Testis (tissue), 3 donors: ENCODE data around the gene TMEM183A. TPM values are rescaled to one million over a fixed set of nuclear protein-coding genes. Genes with fewer than 3 reads are reported as not detected.
A peak's percentile ranks its signal among the peaks of the same experiment; 100 is the strongest.

Experiments
- DNase-seq: peaks from one replicate; pipeline ENCODE4 v3.0.0-alpha.2; 2019
- H3K27ac ChIP-seq, 2 donors: fragments of 200-600 bp; sonication (generic); one replicate each; pipeline ENCODE4 v1.5.1; 2019
- H3K27me3 ChIP-seq: fragments of 200-600 bp; sonication (generic); one replicate; pipeline ENCODE4 v1.5.1; 2019
- H3K36me3 ChIP-seq: fragments of 200-600 bp; sonication (generic); one replicate; pipeline ENCODE4 v1.5.1; 2017; ENCODE audit warnings: low read depth; ENCODE audit errors: missing control alignments
- H3K4me1 ChIP-seq: fragments of 200-600 bp; sonication (generic); one replicate; pipeline ENCODE4 v1.5.1; 2019
- H3K4me3 ChIP-seq, 2 donors: fragments of 200-600 bp; sonication (generic); one replicate each; pipeline ENCODE4 v1.5.1; 2017 to 2019
- H3K9me3 ChIP-seq: fragments of 200-600 bp; sonication (generic); one replicate; pipeline ENCODE4 v1.5.1; 2017
- POLR2A ChIP-seq: fragments of 450-650 bp; IDR thresholded peaks from one replicate; pipeline ENCODE4 v1.6.1; 2017; ENCODE audit warnings: antibody characterized with exemption, mild to moderate bottlenecking, moderate library complexity
- WGBS, 2 donors: methylation state at CpG; one replicate each; pipeline ENCODE4 v1.1.5; 2018; 5-methylcytosine and 5-hydroxymethylcytosine counted together
- intact Hi-C: fragments of 100-400 bp; cut with DNase I; formaldehyde crosslinking; loops from one replicate; pipeline ENCODE4 v1.15.1; 2023; ENCODE audit warnings: low total_unique reads
- polyA plus RNA-seq: library from polyadenylated mRNA; stranded (reverse); fragments of 350-450 nt; fragmentation: Illumina TruSeq; extraction: RNeasy Lipid Tissue Mini Kit (QIAGEN cat#74804); gene quantifications from one replicate; pipeline ENCODE4 v1.2.3, GENCODE V29; 2014; ENCODE audit warnings: low read depth, low replicate concordance; ENCODE audit not compliant: insufficient read depth
- total RNA-seq, 2 donors: library from RNA; depleted of rRNA; stranded (reverse); fragments of >200 nt; gene quantifications; one replicate each; pipeline ENCODE4 v1.2.3, GENCODE V29; 2016
- TF ChIP-seq, protein P1 (sequence below), 3 experiments: fragments of 450-650 bp in 2 of 3; fragments of 200-600 bp in 1 of 3; sonication (generic) in 1 of 3; IDR thresholded peaks; one replicate each; pipeline ENCODE4 v1.5.1; 2016 to 2019; ENCODE audit warnings: antibody characterized with exemption in 3 of 3, mild to moderate bottlenecking in 2 of 3, moderate library complexity in 1 of 3

Gene TMEM183A
- total and polyA plus RNA-seq, 3 donors from 2014 or later = 114 to 135 (median 129) TPM

DNA sequence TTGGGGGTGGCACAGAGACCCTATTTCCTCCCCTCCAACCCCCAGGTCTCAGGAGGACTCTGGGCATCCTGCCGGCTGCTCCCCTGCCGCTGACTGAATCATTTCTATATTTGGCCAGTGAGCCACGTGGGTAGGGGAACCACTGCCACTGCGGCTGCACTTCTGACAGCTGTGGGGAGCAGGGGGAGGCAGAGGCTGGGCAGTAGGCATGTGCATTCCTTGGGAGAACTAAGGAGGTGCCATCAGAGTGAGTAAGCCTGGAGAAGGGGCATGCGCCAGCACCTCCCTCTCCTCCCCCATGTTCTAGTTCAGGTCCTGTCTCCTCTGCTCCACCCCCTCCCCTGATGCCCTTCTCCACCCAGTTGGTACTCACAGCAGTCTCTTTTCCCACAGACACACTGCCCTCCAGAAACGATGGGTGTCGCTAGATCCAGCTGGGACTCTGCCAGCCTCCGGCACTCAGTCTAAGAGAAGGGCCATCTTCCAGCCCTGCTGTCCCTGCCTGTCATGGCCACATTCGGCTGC is 31.1 kb downstream of the TMEM183A start:
- peak; percentile 84 for DNase-seq
- H3K4me3 ChIP-seq = no peak overlapping the region
- 47 to 66% methylated on average over 8 to 9 of the region's 9 CpGs for WGBS, 2 donors

DNA sequence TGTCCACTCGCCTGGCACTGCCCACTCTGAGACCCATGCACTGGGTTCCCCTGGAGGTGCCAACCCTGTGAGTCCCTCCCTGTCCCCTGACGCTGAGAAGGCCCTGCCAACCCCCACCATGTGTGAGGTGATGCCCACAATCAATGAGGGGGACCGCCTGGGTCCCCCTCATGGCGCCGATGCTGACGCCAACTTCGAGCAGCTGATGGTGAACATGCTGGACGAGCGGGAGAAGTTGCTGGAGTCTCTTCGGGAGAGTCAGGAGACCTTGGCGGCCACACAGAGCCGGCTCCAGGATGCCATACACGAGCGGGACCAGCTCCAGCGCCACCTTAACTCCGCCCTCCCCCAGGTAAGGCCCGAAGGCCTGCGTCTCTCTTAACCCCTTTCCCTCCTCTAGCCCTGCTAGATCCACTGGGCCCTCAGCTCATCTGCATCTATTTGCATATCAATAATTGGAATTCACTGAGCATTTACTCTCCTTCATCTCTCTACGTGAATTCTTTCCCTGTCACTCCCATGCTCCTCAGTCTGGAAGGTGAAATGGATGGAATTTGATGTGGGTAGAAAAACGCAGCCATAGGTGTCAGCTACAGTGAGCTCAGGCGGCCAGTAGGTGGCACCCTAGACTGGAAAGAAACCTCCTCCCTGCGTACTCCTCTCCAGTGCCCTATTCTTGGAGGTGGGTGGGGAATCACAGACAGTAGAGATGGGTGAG is 31.9 kb downstream of the TMEM183A start:
- WGBS, 2 donors = 60 to 69% methylated on average over 14 to 21 of the region's 22 CpGs
- DNase-seq = peak; percentile 90
- Histone ChIP-seq H3K9me3 (no peaks in the 10 kb centered on the region), H3K27me3 (no peaks in the 10 kb centered on the region), H3K4me1 (no peaks in the 10 kb centered on the region), H3K4me3 (no peak overlapping the region), H3K27ac (no peak overlapping the region), H3K36me3 (no peaks in the 10 kb centered on the region)
- TF ChIP-seq, protein P1, sequence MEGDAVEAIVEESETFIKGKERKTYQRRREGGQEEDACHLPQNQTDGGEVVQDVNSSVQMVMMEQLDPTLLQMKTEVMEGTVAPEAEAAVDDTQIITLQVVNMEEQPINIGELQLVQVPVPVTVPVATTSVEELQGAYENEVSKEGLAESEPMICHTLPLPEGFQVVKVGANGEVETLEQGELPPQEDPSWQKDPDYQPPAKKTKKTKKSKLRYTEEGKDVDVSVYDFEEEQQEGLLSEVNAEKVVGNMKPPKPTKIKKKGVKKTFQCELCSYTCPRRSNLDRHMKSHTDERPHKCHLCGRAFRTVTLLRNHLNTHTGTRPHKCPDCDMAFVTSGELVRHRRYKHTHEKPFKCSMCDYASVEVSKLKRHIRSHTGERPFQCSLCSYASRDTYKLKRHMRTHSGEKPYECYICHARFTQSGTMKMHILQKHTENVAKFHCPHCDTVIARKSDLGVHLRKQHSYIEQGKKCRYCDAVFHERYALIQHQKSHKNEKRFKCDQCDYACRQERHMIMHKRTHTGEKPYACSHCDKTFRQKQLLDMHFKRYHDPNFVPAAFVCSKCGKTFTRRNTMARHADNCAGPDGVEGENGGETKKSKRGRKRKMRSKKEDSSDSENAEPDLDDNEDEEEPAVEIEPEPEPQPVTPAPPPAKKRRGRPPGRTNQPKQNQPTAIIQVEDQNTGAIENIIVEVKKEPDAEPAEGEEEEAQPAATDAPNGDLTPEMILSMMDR (IDR thresholded peaks at IDR 0.05) = peak; percentile 83 to 90 (median 83)
- no peak for TF ChIP-seq POLR2A
- intact Hi-C loops = loop anchor here (2.0 kb wide), 1 partner anchor 174 kb away; no protein-coding TSS in a partner anchor

More for the DNA sequence above, 31.1 kb downstream of the TMEM183A start:
- intact Hi-C loops = loop anchor here (2.0 kb wide), 1 partner anchor 175 kb away; no protein-coding TSS in a partner anchor
- Histone ChIP-seq H3K4me1 (no peaks in the 10 kb centered on the region), H3K27ac (no peak overlapping the region), H3K36me3 (no peaks in the 10 kb centered on the region), H3K9me3 (no peaks in the 10 kb centered on the region), H3K27me3 (no peaks in the 10 kb centered on the region)
- TF ChIP-seq POLR2A = no peak
- TF ChIP-seq, protein P1 (IDR thresholded peaks at IDR 0.05) = no peak

DNA sequence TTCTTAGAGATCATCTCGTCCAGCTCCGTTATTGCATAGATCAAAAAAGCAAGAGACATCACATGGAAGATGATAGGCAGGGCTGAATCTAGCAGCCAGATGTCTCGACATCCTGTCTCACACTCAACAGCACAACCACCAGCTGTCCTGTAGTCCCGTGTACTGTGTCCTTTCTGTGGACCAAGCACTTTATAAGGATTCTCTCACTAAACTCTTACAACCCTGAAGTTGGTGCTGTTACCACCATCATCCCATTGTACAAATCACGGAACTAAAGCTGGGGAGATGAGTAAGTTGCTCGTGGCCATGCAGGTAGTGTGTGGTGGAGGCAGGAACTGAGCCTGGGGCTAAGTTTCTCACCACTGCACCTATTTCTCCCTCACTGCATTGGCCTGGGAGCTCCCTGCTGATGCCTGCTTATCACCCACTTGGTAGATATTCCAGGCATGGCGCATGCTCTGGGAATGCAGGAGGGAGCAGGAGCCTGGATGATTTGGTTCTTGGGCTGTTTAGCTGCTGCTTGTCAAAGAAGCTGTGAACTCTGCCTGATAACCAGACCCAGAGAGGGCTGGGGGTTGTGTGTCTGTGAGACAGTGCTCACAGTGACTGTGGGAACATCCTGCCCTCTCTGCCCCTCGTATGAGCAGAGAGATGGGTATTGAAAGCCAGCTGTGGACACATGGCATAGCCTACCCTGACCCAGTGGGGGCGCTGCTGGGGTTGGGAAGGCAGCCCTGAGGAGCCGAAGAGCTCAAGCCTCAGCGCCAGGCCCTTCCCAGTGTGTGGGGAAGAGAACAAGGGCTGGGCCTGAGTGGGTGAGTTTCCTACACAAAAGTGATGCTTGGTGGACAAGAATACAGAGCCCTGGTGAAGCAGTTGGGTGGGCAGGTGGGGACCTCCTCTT is 32.7 kb downstream of the TMEM183A start:
- no peaks in the 10 kb centered on the region for H3K4me1 ChIP-seq
- WGBS, 2 donors = 70 to 75% methylated on average over 11 of the region's 11 CpGs
- no peaks in the 10 kb centered on the region for H3K36me3 ChIP-seq
- no peak for DNase-seq
- no peaks in the 10 kb centered on the region for H3K27me3 ChIP-seq
- intact Hi-C loops = loop anchor here (2.0 kb wide), 1 partner anchor 173 kb away; no protein-coding TSS in a partner anchor
- no peak overlapping the region for H3K4me3 ChIP-seq
- no peak for TF ChIP-seq POLR2A
- TF ChIP-seq, protein P1 (IDR thresholded peaks at IDR 0.05) = no peak
- H3K9me3 ChIP-seq = no peaks in the 10 kb centered on the region
- no peak overlapping the region for H3K27ac ChIP-seq

DNA sequence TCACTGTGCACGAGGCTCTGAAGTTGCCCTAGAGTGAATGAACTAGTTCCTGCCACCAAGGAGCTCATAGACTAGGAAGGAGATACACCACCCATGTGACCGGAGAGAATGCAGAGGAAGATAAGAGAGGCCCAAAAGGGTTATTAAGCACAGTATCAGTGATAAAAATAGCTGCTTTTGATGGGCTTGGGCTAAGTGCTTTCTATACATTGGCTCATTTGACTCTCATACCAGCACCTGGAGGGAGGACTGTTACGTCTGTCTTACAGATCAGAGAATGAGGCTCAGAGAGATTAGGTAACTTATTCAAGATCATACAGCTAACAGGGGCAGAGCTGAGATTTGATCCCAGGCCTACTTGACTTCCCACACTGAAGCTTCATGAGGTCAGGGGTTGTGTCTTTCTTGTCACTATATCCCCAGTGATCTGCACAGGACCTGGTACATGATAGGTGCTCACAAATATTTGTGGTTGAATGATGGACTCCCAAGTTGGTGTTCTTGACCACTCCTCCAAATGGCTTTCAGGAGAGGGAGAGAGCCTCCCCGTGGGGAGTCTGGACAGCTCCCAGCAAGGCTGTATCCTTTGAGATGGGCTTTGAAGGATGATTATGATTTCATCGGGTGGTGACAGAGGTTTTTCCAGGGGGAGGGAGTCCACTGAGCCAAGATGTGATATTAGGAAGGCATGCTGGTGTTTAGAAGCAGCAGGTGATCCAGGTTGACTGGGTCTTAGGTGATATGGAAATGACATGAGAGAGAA is 33.5 kb downstream of the TMEM183A start:
- intact Hi-C loops = no loop called here
- WGBS, 2 donors = 69 to 70% methylated on average over 3 to 5 of the region's 5 CpGs
- Histone ChIP-seq H3K4me1 (no peaks in the 10 kb centered on the region), H3K9me3 (no peaks in the 10 kb centered on the region), H3K27ac (no peak overlapping the region), H3K27me3 (no peaks in the 10 kb centered on the region), H3K4me3 (no peak overlapping the region), H3K36me3 (no peaks in the 10 kb centered on the region)
- no peak for DNase-seq
- no peak for TF ChIP-seq POLR2A
- TF ChIP-seq, protein P1 (IDR thresholded peaks at IDR 0.05) = no peak
